OCI-LY3 (cell line): ENCODE results near the gene CT45A5.
"Not testable (repeated sequence)": the region's sequence is repeated elsewhere in the genome, so short reads cannot be mapped to it uniquely, and the experiment has no call there.

Experiments used
- H2AFZ ChIP-seq: fragments of 200-600, 300-600 bp; shearing (Covaris generic); 2 replicates; pipeline ENCODE4 v1.6.0; 2014; ENCODE audit warnings: antibody characterized with exemption, low read depth, low read length
- H3K27ac ChIP-seq: fragments of 200-600, 300-600 bp; sonication (generic); 2 replicates; pipeline ENCODE4 v1.5.1; 2014; ENCODE audit warnings: mild to moderate bottlenecking, low read length, moderate library complexity, mixed read lengths
- H3K27me3 ChIP-seq: fragments of 200-600, 300-600 bp; sonication (generic); 2 replicates; pipeline ENCODE4 v1.6.1; 2014; ENCODE audit warnings: low read depth, low read length, mixed read lengths
- H3K36me3 ChIP-seq: fragments of 200-600, 300-600 bp; sonication (generic); replicated peaks from 2 replicates; pipeline ENCODE3; 2014; ENCODE audit warnings: low read depth, low read length, mixed read lengths
- H3K4me1 ChIP-seq: fragments of 300-600, 200-600 bp; sonication (generic); 2 replicates; pipeline ENCODE4 v1.6.1; 2014; ENCODE audit warnings: low read length, mixed read lengths
- H3K4me2 ChIP-seq: fragments of 200-600, 300-600 bp; sonication (generic); 2 replicates; pipeline ENCODE4 v1.6.1; 2014; ENCODE audit warnings: low read length, mixed read lengths
- H3K4me3 ChIP-seq: fragments of 300-600, 200-600 bp; sonication (generic); 2 replicates; pipeline ENCODE4 v1.5.1; 2014; ENCODE audit warnings: antibody characterized with exemption, mild to moderate bottlenecking, low read length, moderate library complexity
- H3K79me2 ChIP-seq: fragments of 300-600, 200-600 bp; shearing (Covaris generic); 2 replicates; pipeline ENCODE4 v1.6.1; 2014; ENCODE audit warnings: mild to moderate bottlenecking, low read length, mixed read lengths
- H3K9ac ChIP-seq: fragments of 300-600, 200-600 bp; shearing (Covaris generic); 2 replicates; pipeline ENCODE4 v1.6.0; 2014; ENCODE audit warnings: mild to moderate bottlenecking, low read length, moderate library complexity
- H3K9me3 ChIP-seq: fragments of 200-600, 300-600 bp; shearing (Covaris generic); 2 replicates; pipeline ENCODE4 v1.6.1; 2014; ENCODE audit warnings: low read length, mixed read lengths; ENCODE audit not compliant: insufficient read depth
- H4K20me1 ChIP-seq: fragments of 200-600, 300-600 bp; sonication (generic); 2 replicates; pipeline ENCODE4 v1.6.1; 2016; ENCODE audit warnings: low read length, mixed read lengths; ENCODE audit not compliant: insufficient read depth
- CTCF ChIP-seq: fragments of 200-600, 300-600 bp; sonication (generic); IDR thresholded peaks from 2 replicates; pipeline ENCODE4 v1.5.1; 2014; ENCODE audit warnings: antibody characterized with exemption, low read length, low read depth
- EZH2phosphoT487 ChIP-seq: fragments of 200-600 bp; shearing (Covaris generic); IDR thresholded peaks from 2 replicates; pipeline ENCODE4 v1.6.1; 2018; ENCODE audit warnings: antibody characterized with exemption, mixed run types, low read depth

The CT45A5 gene

GRCh38 chrX:135785403-135785802 lies at the start of gene CT45A5:
CT45A5 (minus strand) TSS chrX:135785503; CDS start chrX:135781729, 3,774 bp downstream.
- not testable (repeated sequence) for H3K9ac ChIP-seq, H3K27ac ChIP-seq, H3K4me2 ChIP-seq, H3K9me3 ChIP-seq, H2AFZ ChIP-seq, H3K4me3 ChIP-seq, H3K79me2 ChIP-seq, H3K4me1 ChIP-seq, H3K36me3 ChIP-seq, H3K27me3 ChIP-seq, H4K20me1 ChIP-seq

GRCh38 chrX:135819912-135820311 lies 34.6 kb upstream of the CT45A5 start, which contains the start of gene CT45A2:
CT45A2 (minus strand) TSS chrX:135820012; CDS start chrX:135816265, 3,747 bp downstream.
- H3K4me3 ChIP-seq, H3K36me3 ChIP-seq, H3K27me3 ChIP-seq, H3K9ac ChIP-seq, H4K20me1 ChIP-seq, H3K4me2 ChIP-seq, H3K27ac ChIP-seq, H3K79me2 ChIP-seq, H3K4me1 ChIP-seq, H3K9me3 ChIP-seq, H2AFZ ChIP-seq: not testable (repeated sequence)

GRCh38 chrX:135802687-135803086 lies 17.4 kb upstream of the CT45A5 start, which contains the start of gene CT45A6:
CT45A6 (minus strand) TSS chrX:135802787; CDS start chrX:135798993, 3,794 bp downstream.
- H3K4me2 ChIP-seq, H4K20me1 ChIP-seq, H3K4me1 ChIP-seq, H3K79me2 ChIP-seq, H3K4me3 ChIP-seq, H3K27ac ChIP-seq, H3K27me3 ChIP-seq, H3K9ac ChIP-seq, H2AFZ ChIP-seq, H3K9me3 ChIP-seq, H3K36me3 ChIP-seq: not testable (repeated sequence)

GRCh38 chrX:135768091-135768490 lies 17.2 kb downstream of the CT45A5 start, which contains the start of gene CT45A3:
CT45A3 (minus strand) TSS chrX:135768191; CDS start chrX:135764444, 3,747 bp downstream.
- H3K4me1 ChIP-seq, H4K20me1 ChIP-seq, H3K27me3 ChIP-seq, H3K9ac ChIP-seq, H2AFZ ChIP-seq, H3K27ac ChIP-seq, H3K4me3 ChIP-seq, H3K4me2 ChIP-seq, H3K36me3 ChIP-seq, H3K79me2 ChIP-seq, H3K9me3 ChIP-seq: not testable (repeated sequence)

GRCh38 chrX:135744739-135745138 lies 40.6 kb downstream of the CT45A5 start:
- not testable (repeated sequence) for H3K4me2 ChIP-seq, H3K27ac ChIP-seq, H3K27me3 ChIP-seq, H2AFZ ChIP-seq, H3K9ac ChIP-seq, H3K4me3 ChIP-seq, H3K9me3 ChIP-seq, H3K36me3 ChIP-seq, H4K20me1 ChIP-seq, H3K4me1 ChIP-seq
- peaks cover 28% of the 10 kb centered on the region for H3K79me2 ChIP-seq

GRCh38 chrX:135741192-135741715 lies 44.0 kb downstream of the CT45A5 start:
- Histone ChIP-seq H3K36me3 (peaks cover 3% of the 10 kb centered on the region), H2AFZ (peak overlapping the region; percentile 86), H3K9me3 (no peaks in the 10 kb centered on the region), H3K79me2 (peaks cover 28% of the 10 kb centered on the region), H3K4me3 (peak overlapping the region; percentile 94), H3K4me2 (peak overlapping the region; percentile 85), H3K9ac (peak overlapping the region; percentile 84), H3K27ac (peak overlapping the region; percentile 62), H4K20me1 (no peaks in the 10 kb centered on the region), H3K27me3 (no peaks in the 10 kb centered on the region), H3K4me1 (peaks cover 17% of the 10 kb centered on the region)
- TF ChIP-seq CTCF (no peak), EZH2phosphoT487 (no peak)
